Vagina (tissue), 2 donors: ENCODE data around the gene CYP4F22. TPM values are rescaled to one million over a fixed set of nuclear protein-coding genes. Genes with fewer than 3 reads are reported as not detected.

ENCODE experiments used
- DNase-seq, 2 donors: peaks; one replicate each; pipeline ENCODE4 v3.0.0-alpha.2; 2017; ENCODE audit errors: extremely low spot score in 2 of 2
- H3K27ac ChIP-seq: fragments of 200-600 bp; sonication (generic); one replicate; pipeline ENCODE4 v1.5.1; 2019
- H3K27me3 ChIP-seq: fragments of 200-600 bp; sonication (generic); one replicate; pipeline ENCODE4 v1.5.1; 2019
- H3K36me3 ChIP-seq, 2 donors: fragments of 200-600 bp; sonication (generic); one replicate each; pipeline ENCODE4 v1.5.1; 2017 to 2019
- H3K4me1 ChIP-seq: fragments of 200-600 bp; sonication (generic); one replicate; pipeline ENCODE4 v1.5.1; 2019
- H3K4me3 ChIP-seq, 2 donors: fragments of 200-600 bp; sonication (generic); 1 replicate in 1 of 2; 2 replicates in 1 of 2; pipeline ENCODE4 v1.5.1; 2016 to 2019
- H3K9me3 ChIP-seq: fragments of 200-600 bp; sonication (generic); one replicate; pipeline ENCODE4 v1.5.1; 2019
- POLR2A ChIP-seq, 2 donors: fragments of 450-650 bp; IDR thresholded peaks; one replicate each; pipeline ENCODE4 v1.6.1; 2017; ENCODE audit warnings: antibody characterized with exemption in 2 of 2, mild to moderate bottlenecking in 2 of 2, moderate library complexity in 2 of 2
- POLR2AphosphoS5 ChIP-seq, 2 donors: sonication (generic); formaldehyde crosslinking; IDR thresholded peaks; one replicate each; pipeline ENCODE4 v1.9.0; 2017; ENCODE audit warnings: antibody characterized with exemption in 2 of 2, mild to moderate bottlenecking in 2 of 2, low read depth in 1 of 2; ENCODE audit not compliant: insufficient read depth in 1 of 2
- intact Hi-C: fragments of 100-400 bp; cut with DNase I; formaldehyde crosslinking; loops from one replicate; pipeline ENCODE4 v1.15.1; 2023
- total RNA-seq: library from RNA; depleted of rRNA; stranded (reverse); fragments of >200 nt; gene quantifications from one replicate; pipeline ENCODE4 v1.2.3, GENCODE V29; 2016
- TF ChIP-seq, protein P1 (sequence below), 3 experiments: fragments of 450-650 bp in 2 of 3; fragments of 200-600 bp in 1 of 3; sonication (generic) in 1 of 3; IDR thresholded peaks; one replicate each; pipeline ENCODE4 v1.5.1; 2017 to 2019; ENCODE audit warnings: antibody characterized with exemption in 3 of 3, mild to moderate bottlenecking in 2 of 3, moderate library complexity in 2 of 3

Gene CYP4F22
- total RNA-seq, 1 donor from 2014 or later, result 12.3 TPM

DNA sequence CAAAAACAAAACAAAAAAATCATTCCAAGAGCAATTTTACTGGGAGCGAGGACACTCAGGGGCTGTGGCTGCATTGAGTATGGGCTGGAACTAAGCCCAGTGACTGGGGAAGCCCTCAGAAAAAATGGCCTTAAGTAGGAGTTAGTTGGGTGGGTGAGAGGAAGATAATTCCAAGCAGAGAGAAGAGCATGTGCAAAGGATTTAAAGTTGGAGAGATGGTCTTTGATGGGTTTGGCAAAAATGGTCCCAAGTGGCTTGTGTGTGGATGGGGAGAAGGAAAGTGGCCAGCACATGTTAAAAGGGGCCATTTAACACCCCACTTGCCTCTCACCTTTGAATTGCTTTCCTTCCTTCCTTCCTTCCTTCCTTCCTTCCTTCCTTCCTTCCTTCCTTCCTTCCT lies 6.7 kb upstream of the CYP4F22 start:
- no peaks in the 10 kb centered on the region for H3K36me3 ChIP-seq
- intact Hi-C loops, result no loop called here
- H3K4me1 ChIP-seq, result no peaks in the 10 kb centered on the region
- no peaks in the 10 kb centered on the region for H3K27me3 ChIP-seq
- no peak for DNase-seq
- H3K4me3 ChIP-seq, result no peak overlapping the region
- TF ChIP-seq, protein P1, sequence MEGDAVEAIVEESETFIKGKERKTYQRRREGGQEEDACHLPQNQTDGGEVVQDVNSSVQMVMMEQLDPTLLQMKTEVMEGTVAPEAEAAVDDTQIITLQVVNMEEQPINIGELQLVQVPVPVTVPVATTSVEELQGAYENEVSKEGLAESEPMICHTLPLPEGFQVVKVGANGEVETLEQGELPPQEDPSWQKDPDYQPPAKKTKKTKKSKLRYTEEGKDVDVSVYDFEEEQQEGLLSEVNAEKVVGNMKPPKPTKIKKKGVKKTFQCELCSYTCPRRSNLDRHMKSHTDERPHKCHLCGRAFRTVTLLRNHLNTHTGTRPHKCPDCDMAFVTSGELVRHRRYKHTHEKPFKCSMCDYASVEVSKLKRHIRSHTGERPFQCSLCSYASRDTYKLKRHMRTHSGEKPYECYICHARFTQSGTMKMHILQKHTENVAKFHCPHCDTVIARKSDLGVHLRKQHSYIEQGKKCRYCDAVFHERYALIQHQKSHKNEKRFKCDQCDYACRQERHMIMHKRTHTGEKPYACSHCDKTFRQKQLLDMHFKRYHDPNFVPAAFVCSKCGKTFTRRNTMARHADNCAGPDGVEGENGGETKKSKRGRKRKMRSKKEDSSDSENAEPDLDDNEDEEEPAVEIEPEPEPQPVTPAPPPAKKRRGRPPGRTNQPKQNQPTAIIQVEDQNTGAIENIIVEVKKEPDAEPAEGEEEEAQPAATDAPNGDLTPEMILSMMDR (IDR thresholded peaks at IDR 0.05), result no peak
- TF ChIP-seq POLR2AphosphoS5 (IDR thresholded peaks at IDR 0.05; ENCODE audit: insufficient read depth in 1 of 2, low read depth in 1 of 2) (no peak), POLR2A (IDR thresholded peaks at IDR 0.05) (no peak)
- H3K27ac ChIP-seq, result no peak overlapping the region
- H3K9me3 ChIP-seq, result no peaks in the 10 kb centered on the region

DNA sequence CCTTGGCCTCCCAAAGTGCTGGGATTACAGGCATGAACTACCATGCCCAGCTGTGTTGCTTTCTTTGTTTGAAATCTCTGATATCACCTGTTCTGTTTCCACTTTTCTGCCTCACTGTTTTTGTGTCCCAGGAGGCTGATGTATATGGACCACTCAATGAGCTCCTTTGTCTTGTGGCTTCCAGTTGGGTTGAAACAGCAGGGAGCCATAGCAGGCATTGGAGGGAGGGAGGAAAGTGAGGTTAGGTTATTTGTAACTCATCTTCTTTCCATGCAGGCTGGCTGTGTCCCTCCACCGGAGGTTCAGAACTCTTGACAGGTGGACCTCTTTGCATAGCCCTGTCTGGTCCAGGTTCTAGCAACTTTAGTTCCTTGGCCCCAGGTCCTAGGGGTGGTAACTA lies 6.1 kb upstream of the CYP4F22 start:
- Histone ChIP-seq H3K36me3 (no peaks in the 10 kb centered on the region), H3K27me3 (no peaks in the 10 kb centered on the region), H3K9me3 (no peaks in the 10 kb centered on the region), H3K27ac (no peak overlapping the region), H3K4me1 (no peaks in the 10 kb centered on the region), H3K4me3 (no peak overlapping the region)
- intact Hi-C loops, result no loop called here
- no peak for DNase-seq
- TF ChIP-seq POLR2A (IDR thresholded peaks at IDR 0.05) (no peak), POLR2AphosphoS5 (IDR thresholded peaks at IDR 0.05; ENCODE audit: insufficient read depth in 1 of 2, low read depth in 1 of 2) (no peak)
- TF ChIP-seq, protein P1 (IDR thresholded peaks at IDR 0.05), result no peak

DNA sequence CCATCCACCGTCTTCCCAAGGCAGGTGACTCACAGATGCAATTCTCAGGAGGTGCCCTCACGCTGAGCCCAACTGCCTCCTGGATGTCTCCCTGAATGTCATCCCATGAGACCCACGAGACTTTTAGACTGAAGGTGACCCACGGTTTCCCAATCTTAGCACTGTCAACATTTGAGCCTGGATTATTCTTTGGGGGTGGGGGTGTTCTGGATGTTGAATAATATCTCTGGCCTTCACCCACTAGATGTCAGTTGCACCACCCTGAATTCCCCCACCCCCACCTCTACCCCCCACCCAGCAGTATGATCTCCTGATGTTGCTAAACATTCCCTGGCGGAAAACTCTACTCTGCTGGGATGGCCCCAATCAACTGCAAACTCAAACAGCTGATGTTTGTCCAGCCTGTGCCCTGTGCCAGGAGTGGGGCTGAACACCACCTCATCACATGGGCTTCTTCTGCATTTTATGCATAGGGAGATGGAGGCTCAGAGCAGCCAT lies 2.2 kb upstream of the CYP4F22 start:
- H3K27me3 ChIP-seq, result no peaks in the 10 kb centered on the region
- no peak for TF ChIP-seq POLR2A (IDR thresholded peaks at IDR 0.05)
- TF ChIP-seq, protein P1 (IDR thresholded peaks at IDR 0.05), result no peak
- no peak for TF ChIP-seq POLR2AphosphoS5 (IDR thresholded peaks at IDR 0.05; ENCODE audit: insufficient read depth in 1 of 2, low read depth in 1 of 2)
- intact Hi-C loops, result no loop called here
- peaks cover 18% of the 10 kb centered on the region for H3K4me1 ChIP-seq
- H3K36me3 ChIP-seq, result no peaks in the 10 kb centered on the region
- H3K27ac ChIP-seq, result no peak overlapping the region
- no peak for DNase-seq
- H3K9me3 ChIP-seq, result no peaks in the 10 kb centered on the region
- H3K4me3 ChIP-seq, result no peak overlapping the region

DNA sequence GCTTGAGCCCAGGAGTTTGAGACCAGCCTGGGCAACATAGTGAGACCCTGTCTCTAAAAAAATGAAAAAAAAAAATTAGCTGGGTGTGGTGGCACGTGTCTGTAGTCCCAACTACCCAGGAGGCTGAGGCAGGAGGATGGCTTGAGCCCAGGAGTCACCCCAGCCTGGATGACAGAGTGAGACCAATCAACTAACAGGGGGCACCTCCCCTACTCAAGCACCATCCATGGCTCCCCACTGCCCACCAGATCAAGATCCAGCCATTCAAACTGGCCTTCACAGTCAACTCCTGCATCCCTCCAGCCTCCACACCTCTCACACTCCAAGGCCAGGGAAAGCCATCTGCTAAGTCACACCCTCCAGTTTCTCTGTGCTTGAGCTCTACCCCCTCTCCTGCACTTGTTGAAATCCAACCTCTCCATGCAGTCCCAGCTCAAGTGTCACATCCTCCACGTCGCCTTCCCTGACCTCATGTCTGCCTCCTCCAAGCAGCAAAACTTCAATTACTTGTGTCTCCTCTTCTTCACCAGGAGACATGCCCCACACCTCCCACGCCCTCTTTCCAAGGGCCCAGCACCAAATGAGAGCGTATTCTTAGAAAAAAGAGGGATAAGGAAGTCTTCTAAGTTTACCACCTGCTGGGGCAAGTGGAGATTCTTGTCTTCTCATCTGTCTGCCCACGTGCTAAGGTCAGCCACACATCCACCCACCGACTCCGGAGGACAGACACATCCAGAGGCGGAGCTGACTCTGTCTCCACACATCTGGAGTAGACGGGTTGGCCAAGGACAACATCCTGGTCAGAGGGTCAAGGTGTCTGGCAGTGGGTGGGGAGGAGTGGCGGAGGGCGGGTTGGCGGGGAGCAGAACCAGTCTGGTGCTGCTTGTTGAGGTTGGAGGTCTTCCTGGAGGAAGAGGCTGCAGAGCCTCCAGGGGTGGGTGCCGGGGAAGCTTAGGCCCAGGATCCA lies 974 bp upstream of the CYP4F22 start:
- H3K27me3 ChIP-seq, result no peaks in the 10 kb centered on the region
- no peak for DNase-seq
- no peaks in the 10 kb centered on the region for H3K36me3 ChIP-seq
- TF ChIP-seq, protein P1 (IDR thresholded peaks at IDR 0.05), result no peak
- no peak for TF ChIP-seq POLR2A (IDR thresholded peaks at IDR 0.05)
- no peak for TF ChIP-seq POLR2AphosphoS5 (IDR thresholded peaks at IDR 0.05; ENCODE audit: insufficient read depth in 1 of 2, low read depth in 1 of 2)
- no peak overlapping the region for H3K27ac ChIP-seq
- no peaks in the 10 kb centered on the region for H3K9me3 ChIP-seq
- intact Hi-C loops, result no loop called here
- H3K4me1 ChIP-seq, result peaks cover 18% of the 10 kb centered on the region
- H3K4me3 ChIP-seq, result no peak overlapping the region
